ENCODE data around the gene SLC7A6OS.
"Not testable (repeated sequence)": the region's sequence is repeated elsewhere in the genome, so short reads cannot be mapped to it uniquely, and the experiment has no call there.

Gene SLC7A6OS

GRCh38 chr16:68298907-68299561 is 11.7 kb downstream of the SLC7A6OS start:
- DNase-seq (ENCODE audit: low spot score): peak; percentile 56

DNA sequence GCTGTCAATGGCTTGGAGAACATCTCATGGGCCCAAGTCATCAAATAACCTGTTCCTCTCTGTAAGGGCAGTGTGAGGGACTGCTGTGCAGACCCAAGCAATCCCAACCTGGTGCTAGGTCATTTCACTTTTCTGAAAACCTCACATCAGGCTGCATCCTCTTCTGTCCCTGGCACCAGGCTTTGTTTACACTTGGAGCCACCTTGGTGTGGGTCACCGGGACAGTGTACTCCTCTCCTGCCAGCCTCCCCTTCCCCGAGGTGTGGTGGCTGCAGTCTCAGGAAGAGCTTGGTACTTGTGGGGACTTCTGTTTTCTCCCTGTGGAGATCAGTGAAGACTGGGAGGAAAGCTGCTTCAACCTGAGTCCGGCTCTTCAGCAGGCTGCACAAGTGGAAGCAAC is 12.4 kb downstream of the SLC7A6OS start:
- no peak for DNase-seq (ENCODE audit: low spot score)

DNA sequence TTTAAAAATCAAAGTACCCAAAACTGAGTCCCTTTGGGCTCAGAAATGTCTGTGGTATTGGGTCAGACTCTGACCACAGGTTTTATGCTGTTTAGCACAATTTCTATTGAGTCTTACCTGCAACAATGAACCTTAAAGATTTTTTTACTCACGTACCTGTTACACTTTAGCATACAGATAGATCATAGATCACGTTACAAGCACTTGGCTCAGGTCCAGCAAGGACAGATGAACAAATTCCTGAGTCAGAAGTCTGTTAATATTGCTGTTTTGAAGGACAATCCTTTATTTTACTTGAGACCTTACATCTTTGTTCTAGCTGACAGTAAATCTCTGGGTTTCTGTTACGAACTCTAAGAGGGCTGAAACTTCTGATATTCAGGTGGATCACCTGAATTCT is 12.8 kb downstream of the SLC7A6OS start:
- no peak for DNase-seq (ENCODE audit: low spot score)

DNA sequence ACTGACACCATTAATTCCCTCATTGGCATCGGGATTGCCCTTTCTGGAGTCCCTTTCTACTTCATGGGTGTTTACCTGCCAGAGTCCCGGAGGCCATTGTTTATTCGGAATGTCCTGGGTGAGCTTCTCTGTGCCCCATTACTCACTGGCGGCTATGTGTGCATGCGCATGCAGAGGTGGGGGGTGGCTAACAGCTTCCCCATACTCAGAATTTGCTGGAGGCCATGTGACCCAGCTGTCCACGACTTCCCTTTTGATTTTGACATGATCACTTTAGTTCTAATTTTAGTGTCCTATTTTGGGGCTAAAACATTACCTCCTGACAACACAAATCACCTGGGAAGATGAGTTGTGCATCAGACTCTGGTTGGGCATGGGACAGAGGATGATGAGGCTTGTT is 14.1 kb downstream of the SLC7A6OS start:
- DNase-seq (ENCODE audit: low spot score): no peak

DNA sequence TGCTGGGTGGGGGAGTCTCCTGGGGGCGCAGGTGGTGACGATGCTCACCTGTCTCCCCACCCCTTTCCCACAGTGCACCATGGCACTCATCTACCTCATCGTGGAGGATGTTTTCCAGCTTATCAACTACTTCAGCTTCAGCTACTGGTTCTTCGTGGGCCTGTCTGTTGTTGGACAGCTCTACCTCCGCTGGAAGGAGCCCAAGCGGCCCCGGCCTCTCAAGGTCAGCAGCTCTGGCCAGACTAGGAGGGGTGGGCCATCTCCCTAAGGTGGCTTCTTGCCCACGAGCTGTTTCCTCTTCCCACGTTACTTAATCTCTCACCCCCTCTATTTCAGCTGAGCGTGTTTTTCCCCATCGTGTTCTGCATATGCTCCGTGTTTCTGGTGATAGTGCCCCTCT is 14.5 kb downstream of the SLC7A6OS start:
- DNase-seq (ENCODE audit: low spot score): no peak

DNA sequence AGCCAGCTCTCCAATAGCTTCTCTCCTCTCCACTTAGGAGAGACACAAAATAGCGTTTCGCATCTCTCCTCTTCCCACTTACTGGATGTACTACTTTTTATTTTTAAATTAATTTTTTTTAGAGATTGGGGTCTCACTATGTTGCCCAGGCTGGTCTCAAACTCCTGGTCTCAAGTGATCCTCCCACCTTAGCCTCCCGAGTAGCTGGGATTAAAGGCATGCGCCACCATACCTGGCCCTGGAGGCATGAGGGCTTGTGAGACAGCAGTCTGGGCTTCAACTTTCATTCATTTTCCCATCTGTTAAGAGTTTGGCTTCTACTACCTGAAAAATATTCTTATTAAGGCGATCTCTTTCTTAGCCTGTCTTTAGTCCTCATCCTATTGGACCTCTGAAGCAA is 18.3 kb downstream of the SLC7A6OS start:
- DNase-seq (ENCODE audit: low spot score): no peak

DNA sequence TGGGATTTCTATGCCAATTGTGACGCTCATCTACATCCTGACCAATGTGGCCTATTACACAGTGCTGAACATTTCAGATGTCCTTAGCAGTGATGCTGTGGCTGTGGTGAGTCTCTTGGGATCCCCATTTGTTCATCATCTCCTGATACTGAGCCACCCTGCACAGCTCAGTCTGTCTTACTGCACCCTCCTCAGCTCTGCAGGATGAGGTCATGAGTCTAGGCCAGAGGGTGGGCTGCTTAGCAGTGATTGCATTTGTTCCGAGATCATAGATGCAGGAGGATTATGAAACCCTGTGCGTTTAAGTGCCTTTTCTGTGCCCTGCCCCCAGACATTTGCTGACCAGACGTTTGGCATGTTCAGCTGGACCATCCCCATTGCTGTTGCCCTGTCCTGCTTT is 19.5 kb downstream of the SLC7A6OS start:
- DNase-seq (ENCODE audit: low spot score): no peak

GRCh38 chr16:68290450-68290849 is 20.3 kb downstream of the SLC7A6OS start:
- no peak for DNase-seq (ENCODE audit: low spot score)

DNA sequence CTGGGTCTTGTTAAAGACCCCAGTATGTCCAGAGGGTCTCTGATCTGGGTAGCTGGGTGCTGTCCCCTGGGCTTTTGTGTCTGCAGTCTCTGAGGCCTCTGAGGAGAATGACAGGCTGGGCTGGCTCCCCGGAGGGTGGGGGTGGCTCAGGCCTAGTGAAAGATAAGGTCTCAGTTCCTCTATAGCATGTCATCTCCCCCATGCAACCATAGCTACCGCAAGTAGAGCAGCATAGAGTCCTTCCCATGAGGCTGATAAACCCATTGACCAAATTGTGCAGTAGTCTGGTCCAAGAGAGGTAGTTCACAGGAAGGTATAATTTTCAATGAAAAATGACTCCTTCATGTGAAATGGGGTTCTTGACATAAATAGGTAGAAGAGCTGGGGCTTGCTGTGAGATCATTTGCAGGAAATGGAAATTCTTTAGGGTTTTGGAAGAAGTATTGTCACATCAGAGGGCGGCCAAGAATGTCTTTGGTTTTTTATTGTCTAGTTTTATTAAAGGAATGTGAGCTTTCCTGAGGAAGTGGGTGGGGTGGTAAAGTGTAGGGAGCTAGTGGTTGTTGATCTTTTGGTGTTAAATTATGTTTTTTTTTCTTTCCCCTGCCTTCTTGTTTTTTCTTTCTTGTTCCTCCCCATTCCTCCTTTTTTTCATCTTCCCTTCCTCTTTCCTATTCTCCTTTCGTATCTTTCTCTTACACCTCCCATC is 21.0 kb downstream of the SLC7A6OS start:
- DNase-seq (ENCODE audit: low spot score): no peak

GRCh38 chr16:68289202-68289601 is 21.5 kb downstream of the SLC7A6OS start:
- DNase-seq (ENCODE audit: low spot score): no peak

DNA sequence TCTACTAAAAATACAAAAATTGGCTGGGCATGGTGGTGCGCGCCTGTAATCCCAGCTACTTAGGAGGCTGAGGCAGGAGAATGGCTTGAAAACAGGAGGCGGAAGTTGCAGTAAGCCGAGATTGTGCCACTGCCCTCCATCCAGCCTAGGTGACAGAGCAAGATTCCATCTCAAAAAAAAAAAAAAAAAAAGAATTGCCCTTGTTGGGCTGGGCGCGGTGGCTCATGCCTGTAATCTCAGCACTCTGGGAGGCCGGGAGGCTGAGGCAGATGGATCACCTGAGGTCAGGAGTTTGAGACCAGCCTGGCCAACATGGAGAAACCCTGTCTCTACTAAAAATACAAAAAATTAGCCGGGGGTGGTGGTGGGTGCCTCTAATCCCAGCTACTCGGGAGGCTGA is 21.9 kb downstream of the SLC7A6OS start:
- DNase-seq (ENCODE audit: low spot score): not testable (repeated sequence)

DNA sequence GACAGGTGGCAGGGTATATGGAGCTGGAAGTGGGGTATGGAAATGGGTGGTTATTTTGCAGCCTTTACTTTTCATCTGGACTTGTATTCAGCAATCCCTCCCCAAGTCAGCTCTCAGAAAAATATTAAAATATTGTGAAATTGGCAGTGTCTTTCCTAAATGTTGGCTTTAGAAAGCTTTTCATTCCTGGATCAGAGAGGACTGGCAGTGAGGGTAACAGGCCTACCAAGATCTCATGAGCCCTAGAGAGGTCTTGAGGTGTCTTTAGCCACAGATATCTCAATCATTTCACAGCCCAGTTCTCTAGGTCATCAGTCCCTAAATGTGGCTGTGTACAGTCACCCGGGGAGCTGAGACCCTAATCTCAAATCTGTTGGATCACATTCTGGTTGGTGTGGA is 22.5 kb downstream of the SLC7A6OS start:
- no peak for DNase-seq (ENCODE audit: low spot score)

GRCh38 chr16:68287276-68288251 is 23.2 kb downstream of the SLC7A6OS start:
- DNase-seq (ENCODE audit: low spot score): no peak

DNA sequence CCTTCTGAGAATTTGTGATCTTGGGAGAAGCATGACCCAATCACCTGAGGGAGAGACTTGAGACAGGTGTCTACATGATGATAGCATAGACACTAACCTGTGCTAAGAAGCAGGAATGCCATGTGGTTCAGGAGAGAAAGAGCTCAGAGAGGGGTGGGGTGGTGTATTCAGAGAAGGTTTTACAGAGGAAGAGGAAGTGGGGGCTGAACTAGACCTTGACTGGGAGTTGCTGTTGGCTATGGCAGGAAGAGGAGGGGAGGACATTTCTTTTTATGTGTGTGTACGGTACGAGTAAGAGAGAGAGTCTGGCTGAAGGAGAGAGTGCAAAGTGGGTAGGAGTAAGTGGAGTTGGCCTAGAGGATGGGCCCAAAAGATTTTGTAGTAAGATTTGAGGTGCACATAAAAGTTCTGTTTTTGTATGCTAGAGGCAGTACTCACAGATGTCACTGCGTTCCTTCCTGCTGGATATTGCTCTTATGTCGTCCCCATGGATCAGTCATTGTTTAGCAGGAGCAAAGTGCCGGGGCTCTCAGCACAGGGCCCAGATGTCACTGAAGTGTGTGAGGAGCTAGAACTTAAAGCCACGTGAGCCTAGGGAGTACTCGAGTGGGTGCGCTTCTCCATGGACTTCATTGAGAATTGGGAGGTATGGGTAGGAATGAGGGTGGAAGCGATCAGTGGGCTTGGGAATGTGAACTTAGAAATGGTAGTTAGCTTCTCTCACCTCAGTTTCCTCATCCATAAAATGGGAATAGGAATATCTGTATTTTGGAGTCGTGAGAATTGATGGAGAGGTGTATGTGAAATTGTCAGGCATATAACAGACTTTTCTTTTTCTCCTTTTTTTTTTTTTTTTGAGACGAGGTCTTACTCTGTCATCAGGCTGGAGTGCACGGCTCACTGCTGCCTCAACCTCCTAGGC is 24.3 kb downstream of the SLC7A6OS start:
- no peak for DNase-seq (ENCODE audit: low spot score)

- no peak for DNase-seq (ENCODE audit: low spot score)
Observed at GRCh38 chr16:68285683-68286082, 25.1 kb downstream of the SLC7A6OS start.

DNA sequence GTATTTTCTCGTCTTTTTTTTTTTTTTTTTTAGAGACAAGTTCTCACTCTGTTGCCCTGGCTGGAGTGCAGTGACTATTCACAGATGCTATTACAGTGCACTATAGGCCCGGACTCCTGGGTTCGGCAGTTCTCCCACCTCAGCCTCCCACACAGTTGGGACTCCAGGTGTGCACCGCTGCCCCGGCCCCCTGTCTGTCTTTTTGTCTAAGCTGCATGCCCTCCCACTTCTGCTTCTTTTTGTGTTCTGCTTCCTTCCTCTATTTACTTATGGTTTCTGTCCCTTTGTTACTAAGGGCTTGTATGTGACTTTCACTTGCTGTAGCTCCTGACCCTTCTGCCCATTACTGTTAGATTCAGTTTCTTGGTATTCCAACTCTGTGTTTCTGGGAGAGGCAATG is 25.9 kb downstream of the SLC7A6OS start:
- no peak for DNase-seq (ENCODE audit: low spot score)

DNA sequence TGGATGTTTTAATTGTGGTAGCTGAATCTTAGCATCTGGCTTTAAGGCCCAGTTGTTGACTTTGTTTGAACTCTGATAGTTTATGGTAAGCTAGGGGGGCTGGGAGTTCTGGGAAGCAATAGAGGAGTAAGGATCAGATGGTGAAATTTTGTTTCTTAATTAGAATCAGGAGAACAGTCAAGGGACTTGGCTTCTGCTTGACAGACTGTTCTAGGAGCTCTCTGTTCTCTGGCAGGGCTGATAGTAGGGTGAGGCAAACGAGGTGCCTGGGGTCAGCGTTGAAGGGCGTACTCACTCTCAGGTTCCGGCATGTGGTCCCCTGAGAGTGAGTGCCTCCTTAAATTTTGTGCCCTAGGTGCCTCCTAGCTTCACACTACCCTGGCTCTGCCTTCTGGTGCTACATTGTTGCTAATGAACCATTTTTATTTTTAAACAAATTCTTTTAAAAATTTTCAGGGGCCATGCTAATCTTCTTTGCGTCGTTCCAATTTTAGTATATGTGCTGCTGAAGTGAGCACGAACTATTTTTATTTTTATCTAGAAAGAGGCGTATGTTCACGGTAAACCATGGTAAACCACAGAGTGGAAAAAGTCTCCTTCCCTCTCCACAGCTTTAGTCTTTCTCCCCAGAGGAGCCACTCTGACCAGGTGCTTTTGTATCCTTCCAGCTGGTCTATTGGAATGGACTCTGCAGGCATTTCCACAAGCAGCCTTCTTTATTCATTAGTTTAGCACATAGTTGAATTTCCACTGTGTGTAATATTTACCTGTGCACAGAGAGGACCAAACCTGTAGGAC is 26.7 kb downstream of the SLC7A6OS start:
- DNase-seq (ENCODE audit: low spot score): no peak

- no peak for DNase-seq (ENCODE audit: low spot score)
Observed at GRCh38 chr16:68283346-68283745, 27.4 kb downstream of the SLC7A6OS start.

DNA sequence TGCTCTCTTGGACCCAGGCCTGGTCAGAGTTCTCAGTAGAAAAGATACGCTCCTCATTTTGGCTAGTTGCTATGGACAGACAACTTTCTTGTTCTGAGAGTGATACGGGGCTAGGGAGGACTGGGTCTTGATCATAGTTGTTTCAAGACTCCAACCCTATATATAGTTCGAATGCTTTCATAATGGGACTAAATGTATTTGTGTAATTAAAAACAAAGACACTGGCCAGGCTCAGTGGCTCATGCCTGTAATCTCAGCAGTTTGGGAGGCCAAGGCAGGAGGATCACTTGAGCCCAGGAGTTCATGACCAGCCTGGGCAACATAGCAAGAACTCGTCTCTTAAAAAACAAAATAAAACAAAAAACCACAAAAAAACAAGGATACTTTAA is 28.7 kb downstream of the SLC7A6OS start:
- no peak for DNase-seq (ENCODE audit: low spot score)

DNA sequence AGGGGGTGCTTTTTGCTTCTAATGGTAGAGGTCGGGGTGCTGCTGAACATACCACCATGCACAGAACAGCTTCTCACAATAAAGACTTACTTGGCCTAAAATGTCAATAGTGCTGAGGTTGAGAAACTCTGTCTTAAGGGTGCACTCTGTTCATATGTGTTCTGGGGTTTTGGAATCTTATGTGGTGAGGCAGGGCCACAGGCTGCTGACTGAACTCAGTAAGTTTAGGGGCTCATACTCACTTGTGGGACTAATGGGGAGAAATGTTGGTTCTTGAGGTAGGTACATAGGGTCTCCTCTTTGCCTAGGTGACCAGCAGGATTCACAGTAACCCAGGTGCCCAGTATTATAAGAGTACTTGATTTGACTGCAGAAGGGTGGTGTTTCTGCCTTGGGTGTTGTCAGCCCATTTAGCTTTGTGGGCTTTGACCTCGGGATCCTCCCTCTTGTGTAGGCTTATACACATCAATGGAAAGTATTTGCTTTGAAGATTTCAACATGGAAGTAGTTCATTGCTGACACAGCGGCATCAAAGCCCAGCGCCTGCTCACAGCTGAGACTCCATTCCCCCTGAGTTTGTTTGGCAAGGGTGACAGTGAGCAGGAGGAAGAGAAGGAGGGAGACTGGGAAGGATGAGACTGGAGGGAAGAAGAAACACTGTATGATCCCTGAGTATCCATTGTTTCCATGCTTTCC is 29.2 kb downstream of the SLC7A6OS start:
- DNase-seq (ENCODE audit: low spot score): no peak

Measured in ecto neural progenitor cell (in vitro differentiated cells).